Measurements from ENCODE around the gene SOCS2. TPM values are rescaled to one million over a fixed set of nuclear protein-coding genes. Genes with fewer than 3 reads are reported as not detected.

The SOCS2 gene
- total and polyA plus RNA-seq, 2 of the 13 experiments (the other 11 are each of a cell fraction or from before 2014, with no cell fraction given), result 0.62 to 1.5 TPM

- H3K79me2 ChIP-seq (ENCODE audit: insufficient read depth, low read length), result no peaks in the 10 kb centered on the region
Measured at GRCh38 chr12:93530358-93530757, 42.1 kb upstream of the SOCS2 start.

DNA sequence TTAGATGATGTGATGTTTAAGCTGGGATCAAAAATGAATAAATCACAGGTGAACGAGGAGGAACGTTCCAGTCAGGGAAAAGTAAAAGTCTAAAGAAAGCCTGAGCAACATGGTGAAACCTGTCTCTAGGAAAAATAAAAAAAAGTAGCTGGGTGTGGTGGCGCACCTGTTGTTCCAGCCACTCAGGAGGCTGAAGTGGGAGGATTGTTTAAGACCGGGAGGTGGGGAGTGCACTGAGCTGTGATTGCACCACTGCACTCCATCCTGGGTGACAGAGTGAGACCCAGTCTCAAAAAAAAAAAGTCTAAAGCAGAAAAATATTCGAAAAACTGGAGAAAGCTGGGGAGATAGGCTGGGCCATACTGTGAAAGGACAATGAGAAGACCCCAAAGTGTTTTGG lies 39.2 kb upstream of the SOCS2 start:
- Histone ChIP-seq H3K27ac (ENCODE audit: extremely low read length, insufficient read depth, low read length) (no peak overlapping the region), H3K36me3 (replicated peaks in 1 of 2; ENCODE audit: control insufficient read depth in 1 of 2, insufficient read depth in 2 of 2, low read length in 2 of 2) (no peaks in the 10 kb centered on the region), H4K20me1 (ENCODE audit: insufficient read depth, low read length) (no peaks in the 10 kb centered on the region), H3K79me2 (ENCODE audit: insufficient read depth, low read length) (no peaks in the 10 kb centered on the region), H3K9ac (ENCODE audit: insufficient read depth, low read depth, low read length) (no peak overlapping the region), H3K9me3 (ENCODE audit: low read length) (no peaks in the 10 kb centered on the region), H3K4me1 (ENCODE audit: insufficient read depth, low read length) (peaks cover 11% of the 10 kb centered on the region), H2AFZ (ENCODE audit: low read length) (no peak overlapping the region), H3K4me3 (replicated peaks in 1 of 3; ENCODE audit: insufficient read depth in 1 of 3, low read depth in 2 of 3, low read length in 3 of 3) (no peak overlapping the region), H3K27me3 (ENCODE audit: control insufficient read depth in 1 of 2, insufficient read depth in 2 of 2, low read length in 2 of 2) (peaks cover 0 to 3% of the 10 kb centered on the region in 2 experiments; a peak in 1 of 5 replicates), H3K4me2 (ENCODE audit: low read depth, low read length) (no peak overlapping the region)
- intact Hi-C loops (cut with micrococcal nuclease; ENCODE audit: unreplicated experiment) (no loop called here), in situ Hi-C loops (cut with HindIII; ENCODE audit: extremely low pct_ligation_motif_present, low pct_unique_long_range_greater_than_20kb) (no loop called here)
- DNase-seq (ENCODE audit: low spot score) (no peak), FAIRE-seq (no peak), ATAC-seq (no peak)
- 20% methylated on average over 5 of the region's 5 CpGs for WGBS (ENCODE audit: low lambda C conversion rate)
- CTCF ChIA-PET (ENCODE audit: low intra/inter-chr PET ratio, low total read pairs), result no interaction called here
- no TSS peak for BruUV-seq (replicated peaks)
- TF ChIP-seq TEF (CRISPR knock-in tag; IDR thresholded peaks at IDR 0.05) (no peak), ZEB1 (IDR thresholded peaks at IDR 0.05; ENCODE audit: insufficient replicate concordance, low read depth) (no peak), HDAC2 (CRISPR knock-in tag; IDR thresholded peaks at IDR 0.05) (no peak)
- POLR2A ChIA-PET, result no interaction called here

More at GRCh38 chr12:93530358-93530757, 42.1 kb upstream of the SOCS2 start:
- ChIA-PET POLR2A (no interaction called here), CTCF (ENCODE audit: low intra/inter-chr PET ratio, low total read pairs) (no interaction called here)
- H3K4me2 ChIP-seq (ENCODE audit: low read depth, low read length), result no peak overlapping the region
- no peaks in the 10 kb centered on the region for H4K20me1 ChIP-seq (ENCODE audit: insufficient read depth, low read length)
- intact Hi-C loops (cut with micrococcal nuclease; ENCODE audit: unreplicated experiment), result no loop called here
- WGBS (ENCODE audit: low lambda C conversion rate), result 41% methylated on average over 5 of the region's 5 CpGs
- H3K27me3 ChIP-seq (ENCODE audit: control insufficient read depth in 1 of 2, insufficient read depth in 2 of 2, low read length in 2 of 2), result peaks cover 0 to 3% of the 10 kb centered on the region in 2 experiments; a peak in 1 of 5 replicates
- no peaks in the 10 kb centered on the region for H3K36me3 ChIP-seq (replicated peaks in 1 of 2; ENCODE audit: control insufficient read depth in 1 of 2, insufficient read depth in 2 of 2, low read length in 2 of 2)
- in situ Hi-C loops (cut with HindIII; ENCODE audit: extremely low pct_ligation_motif_present, low pct_unique_long_range_greater_than_20kb), result no loop called here
- DNase-seq (ENCODE audit: low spot score) (no peak), FAIRE-seq (no peak), ATAC-seq (no peak)
- peaks cover 29% of the 10 kb centered on the region for H3K4me1 ChIP-seq (ENCODE audit: insufficient read depth, low read length)
- BruUV-seq (replicated peaks), result no TSS peak
- no peaks in the 10 kb centered on the region for H3K9me3 ChIP-seq (ENCODE audit: low read length)
- no peak overlapping the region for H3K9ac ChIP-seq (ENCODE audit: insufficient read depth, low read depth, low read length)
- no peak overlapping the region for H2AFZ ChIP-seq (ENCODE audit: low read length)
- TF ChIP-seq HMG20B (CRISPR knock-in tag; conservative IDR thresholded peaks at IDR 0.05) (no peak), THYN1 (CRISPR knock-in tag; IDR thresholded peaks at IDR 0.05; ENCODE audit: borderline replicate concordance, low read depth) (no peak), ARNT (IDR thresholded peaks at IDR 0.05) (no peak), FOXM1 (CRISPR knock-in tag; IDR thresholded peaks at IDR 0.05) (no peak)
- TF ChIP-seq, protein P1, sequence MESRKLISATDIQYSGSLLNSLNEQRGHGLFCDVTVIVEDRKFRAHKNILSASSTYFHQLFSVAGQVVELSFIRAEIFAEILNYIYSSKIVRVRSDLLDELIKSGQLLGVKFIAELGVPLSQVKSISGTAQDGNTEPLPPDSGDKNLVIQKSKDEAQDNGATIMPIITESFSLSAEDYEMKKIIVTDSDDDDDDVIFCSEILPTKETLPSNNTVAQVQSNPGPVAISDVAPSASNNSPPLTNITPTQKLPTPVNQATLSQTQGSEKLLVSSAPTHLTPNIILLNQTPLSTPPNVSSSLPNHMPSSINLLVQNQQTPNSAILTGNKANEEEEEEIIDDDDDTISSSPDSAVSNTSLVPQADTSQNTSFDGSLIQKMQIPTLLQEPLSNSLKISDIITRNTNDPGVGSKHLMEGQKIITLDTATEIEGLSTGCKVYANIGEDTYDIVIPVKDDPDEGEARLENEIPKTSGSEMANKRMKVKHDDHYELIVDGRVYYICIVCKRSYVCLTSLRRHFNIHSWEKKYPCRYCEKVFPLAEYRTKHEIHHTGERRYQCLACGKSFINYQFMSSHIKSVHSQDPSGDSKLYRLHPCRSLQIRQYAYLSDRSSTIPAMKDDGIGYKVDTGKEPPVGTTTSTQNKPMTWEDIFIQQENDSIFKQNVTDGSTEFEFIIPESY (CRISPR knock-in tag; IDR thresholded peaks at IDR 0.05), result no peak
- H3K27ac ChIP-seq (ENCODE audit: extremely low read length, insufficient read depth, low read length), result no peak overlapping the region
- no peak overlapping the region for H3K4me3 ChIP-seq (replicated peaks in 1 of 3; ENCODE audit: insufficient read depth in 1 of 3, low read depth in 2 of 3, low read length in 3 of 3)
